ENCODE measurements around the gene GCK.

DNA sequence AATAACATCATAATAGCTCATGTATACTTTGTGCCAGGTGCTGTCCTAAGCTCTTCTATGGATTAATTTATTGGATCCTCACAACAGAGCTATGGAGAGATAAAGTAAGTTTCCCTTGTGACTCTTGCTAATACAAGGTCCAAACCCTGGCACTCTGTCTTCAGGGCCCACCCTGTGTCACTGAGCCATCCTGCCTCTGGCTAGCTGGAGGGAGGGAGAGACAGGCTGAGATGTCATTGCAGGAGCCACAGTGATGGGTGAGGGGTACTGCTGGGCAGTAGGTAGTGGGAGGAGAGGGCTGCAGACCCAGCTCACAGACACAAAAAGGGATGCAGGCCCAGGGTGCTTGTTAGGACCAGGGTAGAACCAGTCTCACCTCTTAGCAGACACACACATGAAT is 16.9 kb downstream of the GCK start:
- TF ChIP-seq, protein P1, sequence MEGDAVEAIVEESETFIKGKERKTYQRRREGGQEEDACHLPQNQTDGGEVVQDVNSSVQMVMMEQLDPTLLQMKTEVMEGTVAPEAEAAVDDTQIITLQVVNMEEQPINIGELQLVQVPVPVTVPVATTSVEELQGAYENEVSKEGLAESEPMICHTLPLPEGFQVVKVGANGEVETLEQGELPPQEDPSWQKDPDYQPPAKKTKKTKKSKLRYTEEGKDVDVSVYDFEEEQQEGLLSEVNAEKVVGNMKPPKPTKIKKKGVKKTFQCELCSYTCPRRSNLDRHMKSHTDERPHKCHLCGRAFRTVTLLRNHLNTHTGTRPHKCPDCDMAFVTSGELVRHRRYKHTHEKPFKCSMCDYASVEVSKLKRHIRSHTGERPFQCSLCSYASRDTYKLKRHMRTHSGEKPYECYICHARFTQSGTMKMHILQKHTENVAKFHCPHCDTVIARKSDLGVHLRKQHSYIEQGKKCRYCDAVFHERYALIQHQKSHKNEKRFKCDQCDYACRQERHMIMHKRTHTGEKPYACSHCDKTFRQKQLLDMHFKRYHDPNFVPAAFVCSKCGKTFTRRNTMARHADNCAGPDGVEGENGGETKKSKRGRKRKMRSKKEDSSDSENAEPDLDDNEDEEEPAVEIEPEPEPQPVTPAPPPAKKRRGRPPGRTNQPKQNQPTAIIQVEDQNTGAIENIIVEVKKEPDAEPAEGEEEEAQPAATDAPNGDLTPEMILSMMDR (IDR thresholded peaks at IDR 0.05): no peak
- no peak for TF ChIP-seq POLR2A (IDR thresholded peaks at IDR 0.05)
